IMR-90 (cell line): ENCODE measurements around the gene EPHB1. TPM values are rescaled to one million over a fixed set of nuclear protein-coding genes. Genes with fewer than 3 reads are reported as not detected.

ENCODE experiments used
- ATAC-seq: fragments of 200-7000 bp; cut with Tn5 transposase; 2 replicates; pipeline ENCODE4 v1.9.1; 2020; ENCODE audit warnings: low read depth, mild to moderate bottlenecking, moderate library complexity
- BruUV-seq: library from RNA; stranded (reverse); fragments of 400-500 nt; replicated peaks from 2 replicates; lab custom pipeline; 2021; lab: Mats Ljungman, UMichigan
- CTCF ChIA-PET: fragments of 300-600 bp; formaldehyde crosslinking; extraction: SDS; loops from one replicate; lab custom pipeline; 2021; ENCODE audit warnings: antibody characterized with exemption; lab: Yijun Ruan, JAX
- POLR2A ChIA-PET: fragments of 300-600 bp; sonication (Branson Sonifier 250); formaldehyde crosslinking; loops from one replicate; lab custom pipeline; 2022; ENCODE audit warnings: antibody characterized with exemption; ENCODE audit not compliant: unreplicated experiment; lab: Charles Lee
- DNase-seq: peaks from one replicate; pipeline ENCODE4 v3.0.0; 2013
- H2AFZ ChIP-seq: replicated peaks from 2 replicates; pipeline ENCODE3; 2013; ENCODE audit warnings: low read length, mild to moderate bottlenecking; ENCODE audit not compliant: poor library complexity
- H2AK5ac ChIP-seq: 2 replicates; pipeline ENCODE4 v1.6.1; 2013; ENCODE audit warnings: low read depth, low read length, inconsistent platforms
- H2AK9ac ChIP-seq: replicated peaks from 2 replicates; pipeline ENCODE3; 2013; ENCODE audit warnings: mild to moderate bottlenecking, low read depth, low read length, moderate library complexity; ENCODE audit not compliant: poor library complexity
- H2BK120ac ChIP-seq: 2 replicates; pipeline ENCODE4 v1.6.1; 2013; ENCODE audit warnings: low read depth, low read length, inconsistent platforms
- H2BK15ac ChIP-seq: 3 replicates; pipeline ENCODE4 v1.6.1; 2013; ENCODE audit warnings: low read depth, low read length, inconsistent platforms
- H2BK20ac ChIP-seq: 2 replicates; pipeline ENCODE4 v1.6.1; 2013; ENCODE audit warnings: low read depth, mild to moderate bottlenecking, inconsistent platforms, low read length, moderate library complexity
- H2BK5ac ChIP-seq: 2 replicates; pipeline ENCODE4 v1.6.1; 2013; ENCODE audit warnings: mild to moderate bottlenecking, low read depth, low read length, inconsistent platforms; ENCODE audit not compliant: poor library complexity, severe bottlenecking
- H3K14ac ChIP-seq: replicated peaks from 2 replicates; pipeline ENCODE4 v1.6.1; 2013; ENCODE audit warnings: low read depth, low read length, inconsistent platforms
- H3K18ac ChIP-seq: 2 replicates; pipeline ENCODE4 v1.6.1; 2013; ENCODE audit warnings: low read depth, low read length, control low read depth
- H3K23ac ChIP-seq: 2 replicates; pipeline ENCODE4 v1.6.1; 2013; ENCODE audit warnings: low read depth, low read length, inconsistent platforms
- H3K27ac ChIP-seq: 2 replicates; pipeline ENCODE4 v1.5.1; 2013; ENCODE audit warnings: mild to moderate bottlenecking, control low read depth, low read length; ENCODE audit not compliant: insufficient read depth
- H3K27me3 ChIP-seq: 2 replicates; pipeline ENCODE4 v1.6.1; 2013; ENCODE audit warnings: low read length; ENCODE audit not compliant: control insufficient read depth, insufficient read depth
- H3K36me3 ChIP-seq: 2 replicates; pipeline ENCODE4 v1.6.1; 2013; ENCODE audit warnings: low read length, mixed read lengths; ENCODE audit not compliant: control insufficient read depth, insufficient read depth
- H3K4ac ChIP-seq: 2 replicates; pipeline ENCODE4 v1.6.1; 2013; ENCODE audit warnings: low read depth, low read length, inconsistent platforms
- H3K4me1 ChIP-seq: 2 replicates; pipeline ENCODE4 v1.6.1; 2013; ENCODE audit warnings: low read length, mixed read lengths; ENCODE audit not compliant: control insufficient read depth, insufficient read depth
- H3K4me2 ChIP-seq: 2 replicates; pipeline ENCODE4 v1.6.1; 2013; ENCODE audit warnings: low read depth, mild to moderate bottlenecking, control low read depth, low read length, moderate library complexity
- H3K4me3 ChIP-seq: 2 replicates; pipeline ENCODE4 v1.5.1; 2013; ENCODE audit warnings: low read depth, mild to moderate bottlenecking, control low read depth, low read length, moderate library complexity; ENCODE audit not compliant: insufficient read depth
- H3K56ac ChIP-seq: 2 replicates; pipeline ENCODE4 v1.6.1; 2013; ENCODE audit warnings: low read length, inconsistent platforms; ENCODE audit not compliant: insufficient read depth; ENCODE audit errors: extremely low read depth
- H3K79me1 ChIP-seq, 2 experiments: 2 replicates each; pipeline ENCODE4 v1.6.1; 2013; ENCODE audit warnings: low read length in 2 of 2, inconsistent platforms in 1 of 2, low read depth in 1 of 2
- H3K9ac ChIP-seq: 2 replicates; pipeline ENCODE4 v1.6.1; 2013; ENCODE audit warnings: low read depth, low read length, control low read depth
- H3K9me1 ChIP-seq: 2 replicates; pipeline ENCODE4 v1.6.1; 2013; ENCODE audit warnings: low read length, inconsistent platforms; ENCODE audit not compliant: insufficient read depth
- H3K9me3 ChIP-seq: 2 replicates; pipeline ENCODE4 v1.6.1; 2013; ENCODE audit warnings: low read length; ENCODE audit not compliant: control insufficient read depth, insufficient read depth
- H4K20me1 ChIP-seq: 2 replicates; pipeline ENCODE4 v1.6.1; 2013; ENCODE audit warnings: low read length, inconsistent platforms; ENCODE audit not compliant: insufficient read depth
- H4K5ac ChIP-seq: 2 replicates; pipeline ENCODE4 v1.6.1; 2013; ENCODE audit warnings: mild to moderate bottlenecking, low read depth, low read length, control low read depth
- H4K8ac ChIP-seq, 2 experiments: 2 replicates each; pipeline ENCODE4 v1.6.1; 2013; ENCODE audit warnings: low read depth in 2 of 2, low read length in 2 of 2, control low read depth in 1 of 2, inconsistent platforms in 1 of 2
- H4K91ac ChIP-seq: 2 replicates; pipeline ENCODE4 v1.6.1; 2013; ENCODE audit warnings: low read depth, low read length, inconsistent platforms; ENCODE audit not compliant: insufficient read depth
- BHLHE40 ChIP-seq: fragments of 150-350 bp; IDR thresholded peaks from 2 replicates; pipeline ENCODE4 v1.6.1; 2016; ENCODE audit warnings: mild to moderate bottlenecking, low read depth, low read length
- CEBPB ChIP-seq: IDR thresholded peaks from 2 replicates; pipeline ENCODE4 v1.6.1; 2012; ENCODE audit warnings: low read depth, low read length, improper control_type of control experiment
- FOS ChIP-seq: fragments of 150-350 bp; IDR thresholded peaks from 2 replicates; pipeline ENCODE4 v1.6.1; 2016; ENCODE audit warnings: low read depth, low read length
- MAFK ChIP-seq: IDR thresholded peaks from 2 replicates; pipeline ENCODE4 v1.6.1; 2012; ENCODE audit warnings: low read depth, low read length, improper control_type of control experiment
- MAZ ChIP-seq: IDR thresholded peaks from 2 replicates; pipeline ENCODE4 v1.6.1; 2012; ENCODE audit warnings: low read depth, mild to moderate bottlenecking, low read length, improper control_type of control experiment, moderate library complexity, borderline replicate concordance
- MXI1 ChIP-seq: IDR thresholded peaks from 2 replicates; pipeline ENCODE4 v1.6.1; 2012; ENCODE audit warnings: low read depth, mild to moderate bottlenecking, low read length, moderate library complexity, borderline replicate concordance
- NFE2L2 ChIP-seq: fragments of 150-350 bp; IDR thresholded peaks from 2 replicates; pipeline ENCODE4 v1.6.1; 2016; ENCODE audit warnings: low read depth, mild to moderate bottlenecking, low read length
- POLR2A ChIP-seq: IDR thresholded peaks from 2 replicates; pipeline ENCODE4 v1.6.1; 2012; ENCODE audit warnings: mild to moderate bottlenecking, low read depth, low read length
- RAD21 ChIP-seq: IDR thresholded peaks from 2 replicates; pipeline ENCODE4 v1.6.1; 2012; ENCODE audit warnings: low read length, improper control_type of control experiment
- RCOR1 ChIP-seq: IDR thresholded peaks from 2 replicates; pipeline ENCODE4 v1.6.1; 2012; ENCODE audit warnings: mild to moderate bottlenecking, low read length, improper control_type of control experiment; ENCODE audit not compliant: insufficient replicate concordance
- RFX5 ChIP-seq: IDR thresholded peaks from 2 replicates; pipeline ENCODE4 v1.8.0; 2012; ENCODE audit warnings: low read depth, mild to moderate bottlenecking, low read length, moderate library complexity
- SMC3 ChIP-seq: fragments of 150-350 bp; IDR thresholded peaks from 2 replicates; pipeline ENCODE4 v1.6.1; 2016; ENCODE audit warnings: low read depth, mild to moderate bottlenecking, antibody characterized with exemption, low read length, moderate library complexity
- USF2 ChIP-seq: fragments of 150-350 bp; IDR thresholded peaks from 2 replicates; pipeline ENCODE4 v1.6.1; 2017; ENCODE audit warnings: mild to moderate bottlenecking, antibody characterized with exemption, low read length, low read depth
- WGBS, 2 experiments: methylation state at CpG; one replicate each; pipeline versions ENCODE4 v1.1.5 to v1.1.7; 2013; ENCODE audit warnings: missing lambda C conversion rate in 2 of 2; ENCODE audit not compliant: insufficient read length in 1 of 2; ENCODE audit errors: extremely low coverage in 2 of 2; 5-methylcytosine and 5-hydroxymethylcytosine counted together
- dilution Hi-C: fragments of 300-500 bp; cut with HindIII; formaldehyde crosslinking; loops from one replicate; pipeline ENCODE4 v1.14.3; 2018; ENCODE audit warnings: low sequenced_read_pairs; ENCODE audit not compliant: unreplicated experiment
- in situ Hi-C: fragments of 300-500 bp; cut with MboI; formaldehyde crosslinking; loops from 3 replicates; pipeline ENCODE4 v1.14.3; 2019; ENCODE audit warnings: low sequenced_read_pairs, inconsistent platforms, mixed read lengths
- intact Hi-C: fragments of 100-400 bp; cut with micrococcal nuclease; formaldehyde crosslinking; loops from 2 replicates; pipeline ENCODE4 v1.10.0; 2022
- polyA plus RNA-seq, 3 experiments: library from polyadenylated mRNA; depleted of rRNA; stranded (reverse); fragments of >200 nt; gene quantifications; 2 replicates each; pipeline ENCODE4 v1.2.3, GENCODE V29; 2012; ENCODE audit warnings: low replicate concordance in 1 of 3
- total RNA-seq: library from RNA; depleted of rRNA; stranded (reverse); fragments of >200 nt; gene quantifications from 2 replicates; pipeline ENCODE4 v1.2.3, GENCODE V29; 2012

EPHB1 gene
- total and polyA plus RNA-seq, 2 of the 4 experiments (the other 2 are of a cell fraction) = 0.17 to 0.36 TPM

- H4K20me1 ChIP-seq = no peaks in the 10 kb centered on the region
- no peak overlapping the region for H2BK5ac ChIP-seq
- H2BK120ac ChIP-seq = no peak overlapping the region
- no peak overlapping the region for H2AK9ac ChIP-seq
- ChIA-PET POLR2A (no interaction called here), CTCF (no interaction called here)
- no peak overlapping the region for H4K8ac ChIP-seq
- intact Hi-C loops (no loop called here), dilution Hi-C loops (no loop called here), in situ Hi-C loops (no loop called here)
- ATAC-seq (no peak), DNase-seq (no peak)
- no peak overlapping the region for H3K4ac ChIP-seq
- no peaks in the 10 kb centered on the region for H3K9me1 ChIP-seq
- no peak overlapping the region for H3K18ac ChIP-seq
- H4K91ac ChIP-seq = no peak overlapping the region
- H2AFZ ChIP-seq = no peak overlapping the region
- TF ChIP-seq MAZ (no peak), CEBPB (no peak), BHLHE40 (no peak), RCOR1 (no peak), USF2 (no peak), POLR2A (no peak), MXI1 (no peak), SMC3 (no peak), MAFK (no peak), RFX5 (no peak), NFE2L2 (no peak), RAD21 (no peak), FOS (no peak)
- H3K9ac ChIP-seq = no peak overlapping the region
- no peaks in the 10 kb centered on the region for H3K4me1 ChIP-seq
- no peaks in the 10 kb centered on the region for H3K27me3 ChIP-seq
- H2BK20ac ChIP-seq = no peak overlapping the region
- WGBS, 2 experiments = 23% methylated on average over 4 of the region's 5 CpGs; no CpG with 5 or more reads in 1 of the 2 experiments
- H2BK15ac ChIP-seq = no peak overlapping the region
- H3K23ac ChIP-seq = no peak overlapping the region
- BruUV-seq = no TSS peak
- H3K27ac ChIP-seq = no peak overlapping the region
- H2AK5ac ChIP-seq = no peak overlapping the region
- no peaks in the 10 kb centered on the region for H3K9me3 ChIP-seq
- H3K79me1 ChIP-seq = no peaks in the 10 kb centered on the region
- no peaks in the 10 kb centered on the region for H3K36me3 ChIP-seq
- H3K4me3 ChIP-seq = no peak overlapping the region
- no peak overlapping the region for H3K56ac ChIP-seq
- no peak overlapping the region for H3K4me2 ChIP-seq
- H4K5ac ChIP-seq = no peak overlapping the region
- no peak overlapping the region for H3K14ac ChIP-seq
Measured at GRCh38 chr3:135091946-135092345, 296.9 kb downstream of the EPHB1 start.
